GM21723 (cell line): ENCODE measurements around the gene MPP2.
"Not testable (repeated sequence)": the region's sequence is repeated elsewhere in the genome, so short reads cannot be mapped to it uniquely, and the experiment has no call there.

Source experiments
- ATAC-seq: cut with Tn5 transposase; IDR thresholded peaks from one replicate; pipeline ENCODE4 v1.9.1; 2021; ENCODE audit warnings: mild to moderate bottlenecking, moderate library complexity; ENCODE audit not compliant: unreplicated experiment

Gene MPP2

DNA sequence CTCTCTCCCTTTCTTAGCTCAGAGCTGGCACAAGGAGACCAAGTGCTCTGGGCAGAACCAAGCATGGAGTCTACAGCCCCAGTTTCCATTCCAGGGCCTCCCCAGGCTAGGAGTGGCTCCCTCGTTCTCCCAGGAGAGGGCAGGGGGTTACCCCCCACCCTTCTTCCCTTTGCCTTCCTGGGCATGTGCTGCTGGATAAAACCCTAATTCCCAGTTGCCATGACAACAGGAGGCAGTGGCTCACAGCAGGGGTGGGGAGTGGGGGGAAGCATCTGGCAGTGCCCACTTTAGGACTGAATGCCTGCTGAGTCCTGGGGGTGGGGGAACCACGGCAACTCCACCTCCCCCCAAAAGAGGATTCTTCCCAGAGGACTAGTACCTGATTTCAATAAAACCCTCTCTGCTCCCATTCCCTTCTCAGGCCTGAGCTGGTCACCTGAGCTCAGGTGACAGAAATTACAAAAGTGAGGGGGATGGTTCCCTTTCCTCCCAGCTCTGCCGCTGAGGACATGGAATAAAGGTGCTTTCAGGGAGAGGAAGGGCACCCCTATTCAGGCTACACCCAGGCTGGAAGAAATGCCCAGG, 1.8 kb downstream of the MPP2 start:
- no peak for ATAC-seq

DNA sequence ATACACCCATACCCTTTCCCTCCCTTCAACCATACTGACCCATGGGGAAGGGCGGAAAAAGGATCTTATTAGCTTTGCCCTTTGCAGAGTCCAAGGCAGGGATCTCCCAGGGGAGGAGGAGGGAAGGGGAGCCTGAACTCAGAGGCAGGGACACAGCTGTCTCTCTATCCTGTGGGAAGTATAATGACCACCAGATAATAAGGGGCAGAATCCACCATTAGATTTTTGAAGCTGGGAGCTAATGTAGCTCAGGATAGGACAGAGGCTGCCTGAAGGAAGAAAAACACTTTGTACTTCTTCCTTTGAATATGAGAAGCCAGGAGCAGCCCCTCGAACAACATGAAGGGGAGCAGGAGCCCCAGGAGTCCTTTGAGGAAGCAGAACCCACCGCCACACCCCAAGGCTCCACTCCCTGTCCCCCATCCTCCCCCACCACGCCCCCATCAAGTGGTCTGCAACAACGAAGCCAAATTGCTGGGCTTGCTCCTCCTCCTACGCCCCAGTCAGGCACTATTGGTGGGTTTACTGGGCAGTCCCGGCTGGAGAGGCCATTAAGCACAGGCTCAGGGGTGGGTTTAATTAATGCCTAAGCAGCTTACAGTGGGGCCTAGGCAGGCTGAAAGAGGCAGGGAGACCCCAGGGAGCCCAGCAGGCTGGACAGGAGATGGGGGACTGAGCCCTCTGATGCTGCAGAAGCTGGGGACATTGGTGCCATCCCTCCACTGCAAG, 5.3 kb downstream of the MPP2 start:
- no peak for ATAC-seq

DNA sequence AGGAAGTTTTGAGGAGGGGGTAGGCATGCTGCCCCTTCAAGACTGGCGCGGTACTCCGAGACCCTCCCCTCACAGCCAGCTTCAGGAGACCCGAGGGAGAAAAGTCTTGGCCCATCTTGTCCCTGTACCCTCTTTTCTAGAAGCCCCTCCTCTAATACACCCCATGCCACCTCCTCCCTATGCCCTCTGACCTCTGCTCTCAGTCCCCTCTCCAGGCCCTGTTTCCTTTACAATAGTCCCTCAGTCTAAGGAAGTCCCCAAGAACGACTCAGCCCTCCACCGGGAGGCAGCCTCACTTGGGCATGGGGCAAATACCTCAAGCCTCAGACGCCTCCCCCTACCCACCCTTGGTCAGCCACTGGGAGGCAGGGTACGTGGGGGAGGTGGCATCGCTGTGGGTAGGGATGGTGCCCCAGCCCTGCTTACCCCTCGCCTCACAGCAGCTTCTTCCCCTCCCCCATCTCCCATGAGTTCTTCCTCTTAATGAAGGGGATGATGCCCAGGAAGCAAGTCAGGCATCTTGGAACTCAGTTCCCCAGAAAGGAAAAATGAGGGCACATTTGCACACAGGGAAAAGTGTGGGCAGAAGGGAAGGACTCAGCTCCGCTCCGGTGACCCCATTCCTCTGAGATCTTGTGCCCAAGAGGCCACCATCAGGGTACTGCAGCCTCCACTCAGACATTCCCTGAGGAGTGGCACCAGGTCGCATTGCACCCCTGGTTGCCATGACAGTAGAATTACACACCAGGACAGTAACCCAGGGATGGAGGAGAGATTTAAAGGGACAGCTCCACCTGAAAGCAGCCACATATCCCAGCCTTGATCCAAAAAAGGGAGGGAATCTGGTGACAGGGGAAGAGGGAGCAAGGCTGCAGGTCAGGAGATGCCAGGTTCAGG, 6.2 kb downstream of the MPP2 start:
- no peak for ATAC-seq

DNA sequence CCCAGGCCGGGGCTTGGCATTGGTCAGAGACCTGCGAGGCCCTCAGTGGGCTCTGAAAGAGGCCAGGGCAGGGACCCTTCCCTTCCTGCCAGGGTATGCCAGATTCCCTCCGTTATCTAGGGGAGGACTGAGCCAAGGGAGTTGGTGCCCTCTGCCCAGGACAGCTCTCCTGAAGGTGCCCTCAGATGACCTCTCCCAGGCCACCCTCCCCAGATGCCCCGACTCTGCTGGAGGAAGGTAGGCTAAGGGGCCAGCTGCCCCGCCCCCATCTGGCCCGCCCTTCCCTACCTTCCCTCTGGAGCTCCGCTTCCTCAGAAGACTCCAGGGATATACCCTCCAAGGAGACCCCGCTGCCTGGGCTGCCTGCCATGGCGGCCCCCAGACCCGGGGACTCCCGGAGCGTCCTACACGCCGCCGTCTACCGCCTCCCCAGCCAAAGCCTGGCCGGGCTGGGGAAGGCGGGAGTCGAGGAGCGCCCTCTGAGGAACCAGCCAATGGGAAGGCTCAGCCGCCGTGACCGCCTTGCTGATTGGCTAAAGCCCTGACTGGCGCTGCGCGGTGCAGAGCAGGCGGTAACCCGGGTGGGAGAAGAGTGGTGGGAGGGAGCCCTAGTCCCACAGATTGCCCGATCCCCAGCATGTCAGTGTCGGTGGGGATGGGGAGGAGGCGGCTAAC, 7.0 kb downstream of the MPP2 start:
- no peak for ATAC-seq

DNA sequence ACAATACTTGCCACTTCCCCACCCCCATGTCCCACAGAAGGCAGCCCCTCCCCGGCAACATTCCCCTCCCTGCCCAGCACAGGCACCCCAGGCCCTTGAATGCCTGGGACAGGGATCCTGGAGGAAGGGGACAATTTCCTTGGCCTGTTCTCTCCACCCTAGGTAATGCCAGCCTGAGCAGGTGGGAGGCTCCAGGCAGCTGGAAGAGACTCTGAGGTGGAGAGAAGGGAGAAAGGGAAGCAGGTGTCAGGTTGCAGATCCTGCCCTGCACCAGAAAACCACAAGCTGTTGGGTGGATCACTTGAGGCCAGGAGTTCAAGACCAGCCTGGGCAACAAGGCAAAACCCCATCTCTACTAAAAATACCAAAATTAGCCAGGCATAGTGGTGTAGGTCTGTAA, 8.9 kb downstream of the MPP2 start:
- no peak for ATAC-seq

DNA sequence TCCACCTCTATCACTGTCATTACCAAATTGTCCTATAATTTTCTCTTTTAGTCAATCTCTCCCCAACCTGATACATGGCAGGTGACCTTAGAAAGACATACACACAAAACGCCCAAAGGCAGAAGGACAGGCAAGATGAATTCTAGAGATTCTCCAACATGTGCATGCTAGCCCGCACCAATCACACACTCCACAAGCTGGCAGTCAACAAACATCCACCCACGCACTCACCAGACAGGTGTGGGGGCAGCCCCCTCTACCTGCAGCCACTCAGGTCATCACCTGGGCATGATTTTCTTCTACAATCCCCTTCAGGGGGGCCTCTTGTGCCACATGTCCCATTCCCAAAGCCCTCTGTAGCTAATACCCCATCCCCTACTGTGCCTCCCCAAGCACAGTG, 9.5 kb downstream of the MPP2 start:
- ATAC-seq = no peak

DNA sequence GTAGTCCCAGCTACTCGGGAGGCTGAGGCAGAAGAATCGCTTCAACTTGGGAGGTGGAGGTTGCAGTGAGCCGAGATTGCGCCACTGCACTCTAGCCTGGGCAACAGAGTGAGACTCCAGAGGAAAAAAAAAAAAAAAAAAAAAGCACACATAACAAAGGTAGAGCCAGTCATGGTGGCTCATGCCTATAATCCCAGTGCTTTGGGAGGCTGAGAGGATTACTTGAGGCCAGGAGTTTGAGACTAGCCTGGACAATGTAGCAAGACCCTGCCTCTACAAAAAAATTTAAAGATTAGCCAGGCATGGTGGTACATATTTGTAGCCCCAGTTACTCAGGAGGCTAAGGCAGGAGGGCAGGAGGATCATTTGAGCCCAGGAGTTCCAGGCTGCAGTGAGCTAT, 12.8 kb downstream of the MPP2 start:
- not testable (repeated sequence) for ATAC-seq

DNA sequence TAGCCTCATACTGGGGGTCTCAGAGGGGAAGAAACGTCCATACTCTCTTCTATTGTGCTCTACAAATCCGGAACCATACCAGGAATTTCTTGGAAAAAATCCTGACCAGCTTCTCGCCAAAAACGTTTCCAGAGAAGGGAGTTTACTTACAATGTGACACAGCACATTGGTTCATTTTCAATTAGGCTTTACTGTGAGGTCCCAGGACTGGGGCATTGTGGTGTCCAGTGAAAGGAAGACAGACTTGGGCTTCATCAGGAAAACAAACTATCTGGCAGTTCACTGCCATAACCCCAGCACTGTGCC, 14.7 kb downstream of the MPP2 start:
- ATAC-seq = no peak

DNA sequence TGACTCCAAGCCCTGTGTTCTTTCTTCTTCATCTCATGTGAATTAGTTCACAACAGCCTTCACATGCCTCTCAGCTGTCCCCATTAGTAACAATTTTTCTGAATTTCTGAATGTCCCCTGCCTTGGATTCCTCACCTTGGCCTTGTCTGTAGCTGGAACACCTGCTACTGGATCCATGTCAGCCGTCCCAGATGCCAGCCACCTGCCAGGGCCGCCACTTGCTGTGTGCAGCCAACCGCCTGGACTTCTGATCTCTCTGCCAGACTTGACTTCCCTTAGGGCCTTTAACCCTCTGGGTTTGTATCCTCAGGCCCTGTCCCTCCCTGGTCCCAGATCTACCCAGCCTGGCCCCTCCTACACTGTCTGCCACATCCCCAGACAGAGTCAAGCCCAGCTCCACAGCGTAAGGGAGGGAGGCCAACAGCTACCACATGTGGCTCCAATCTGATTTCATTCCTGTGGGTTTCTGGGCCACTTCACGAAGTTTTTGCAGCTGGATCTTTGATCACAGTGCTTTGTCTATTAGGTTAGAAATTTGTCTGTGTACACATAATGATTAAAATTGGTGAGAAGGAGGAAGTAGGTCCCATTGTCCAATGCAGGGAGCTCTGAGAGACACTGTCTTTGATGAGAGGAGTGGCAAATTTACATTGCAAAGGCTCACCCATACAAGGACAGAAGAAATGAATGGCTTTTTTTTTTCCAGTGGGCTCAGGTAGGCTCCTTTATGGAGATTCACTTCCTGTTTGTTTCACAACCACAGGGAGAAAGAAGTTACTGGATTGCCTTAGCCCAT, 15.3 kb downstream of the MPP2 start:
- no peak for ATAC-seq

DNA sequence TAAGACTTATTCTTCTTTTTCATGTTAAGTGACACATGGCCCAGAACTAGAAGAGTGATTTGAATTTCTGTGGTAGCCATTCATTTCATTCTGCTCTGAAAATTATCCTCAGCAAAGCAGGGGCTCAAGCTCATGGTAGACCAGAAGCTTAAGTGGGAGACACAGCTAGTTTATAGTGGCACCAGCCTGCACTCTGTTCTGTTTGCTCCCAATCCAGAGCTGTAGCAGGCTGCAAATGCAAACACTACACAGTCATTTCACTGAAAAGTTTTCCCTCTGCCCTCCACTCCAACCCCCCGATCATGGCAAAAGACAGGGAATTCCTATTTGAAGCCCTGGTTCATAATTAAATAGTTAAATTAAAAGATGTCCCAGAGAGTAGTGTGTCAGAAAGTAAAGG, 17.1 kb downstream of the MPP2 start:
- no peak for ATAC-seq

DNA sequence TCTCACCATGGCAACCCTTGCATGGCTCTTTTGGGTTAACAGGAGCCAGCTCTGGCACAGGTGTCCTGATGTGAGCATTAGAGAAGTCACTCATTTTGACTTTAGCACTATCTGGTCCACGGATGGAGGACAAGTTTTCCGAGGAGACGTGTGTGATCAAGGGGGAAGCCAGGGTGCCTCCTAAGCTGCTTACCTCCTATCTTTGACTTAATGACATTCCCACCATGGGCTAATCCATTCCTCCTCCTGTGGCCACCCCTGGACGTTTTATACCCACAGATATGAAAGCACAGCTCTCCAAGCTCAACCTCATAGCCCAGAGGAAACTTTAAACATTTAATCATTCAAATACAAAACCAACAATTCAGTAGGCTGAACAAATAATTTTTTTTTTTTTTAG, 18.8 kb downstream of the MPP2 start:
- ATAC-seq = no peak

DNA sequence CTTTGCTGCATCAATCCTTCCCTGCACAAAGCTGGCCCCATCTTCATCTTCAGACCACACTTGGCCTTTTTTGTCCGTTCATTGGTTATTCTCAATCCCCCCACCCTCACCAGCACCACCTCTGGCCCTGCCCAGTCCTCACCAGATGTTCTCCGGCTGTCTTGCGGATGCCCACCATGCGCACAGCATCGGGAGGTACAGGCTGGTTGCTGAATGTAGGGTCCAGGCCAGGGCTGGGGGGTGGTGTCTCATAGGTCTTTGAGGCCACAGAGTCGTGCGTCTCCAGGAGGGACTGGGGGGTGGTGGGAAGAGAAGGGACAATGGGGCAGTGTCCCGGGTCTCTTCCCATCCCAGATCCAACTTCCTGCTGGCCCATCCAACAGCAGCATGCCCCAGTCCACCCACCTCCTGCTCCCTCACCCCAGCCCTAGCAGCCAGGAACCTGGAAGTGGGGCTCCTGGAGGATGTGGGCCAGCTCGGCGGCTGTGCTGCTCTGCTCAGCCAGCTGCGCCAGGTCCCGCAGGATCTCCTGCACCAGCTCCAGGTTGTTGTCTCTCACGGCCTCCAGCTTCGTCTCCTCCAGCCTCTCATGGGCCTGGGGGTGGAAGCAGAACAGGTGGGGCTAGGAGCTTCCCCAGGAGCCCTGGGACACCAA, 24.4 kb downstream of the MPP2 start:
- no peak for ATAC-seq

DNA sequence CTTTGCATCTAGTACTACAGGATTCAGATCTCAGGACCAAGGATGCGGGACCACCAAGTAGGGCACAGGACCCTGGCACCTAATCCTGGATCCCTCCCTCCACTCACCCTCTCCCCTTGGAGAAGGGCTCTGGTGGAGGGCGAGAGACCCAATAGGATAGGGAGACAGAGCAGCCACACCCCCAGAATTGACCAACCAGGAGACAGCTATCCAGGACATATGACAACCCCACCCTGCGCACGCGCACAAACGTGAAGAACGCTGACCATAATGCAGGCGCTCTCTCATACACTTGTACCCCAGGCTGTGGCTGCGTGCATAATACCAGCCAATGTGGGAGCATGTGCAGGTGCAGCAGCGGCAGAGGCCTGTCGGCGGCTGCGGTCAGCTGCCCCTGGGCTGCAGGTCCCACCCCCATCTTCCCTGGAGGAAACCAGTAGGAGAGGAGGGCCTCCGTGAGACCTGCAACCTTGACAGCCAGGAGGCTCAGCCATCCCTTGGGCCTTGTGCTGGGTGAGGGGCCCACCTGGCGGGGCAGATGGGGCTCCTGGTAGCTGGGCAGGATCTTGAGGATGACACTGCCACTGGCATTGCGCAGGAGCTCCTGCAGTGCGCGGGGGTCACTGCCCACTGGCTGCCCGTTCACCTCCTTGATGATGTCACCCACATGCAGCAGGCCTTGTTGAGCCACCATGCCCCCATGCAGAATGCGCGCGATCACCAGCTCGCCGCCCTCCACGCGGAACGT, 25.4 kb downstream of the MPP2 start:
- no peak for ATAC-seq

DNA sequence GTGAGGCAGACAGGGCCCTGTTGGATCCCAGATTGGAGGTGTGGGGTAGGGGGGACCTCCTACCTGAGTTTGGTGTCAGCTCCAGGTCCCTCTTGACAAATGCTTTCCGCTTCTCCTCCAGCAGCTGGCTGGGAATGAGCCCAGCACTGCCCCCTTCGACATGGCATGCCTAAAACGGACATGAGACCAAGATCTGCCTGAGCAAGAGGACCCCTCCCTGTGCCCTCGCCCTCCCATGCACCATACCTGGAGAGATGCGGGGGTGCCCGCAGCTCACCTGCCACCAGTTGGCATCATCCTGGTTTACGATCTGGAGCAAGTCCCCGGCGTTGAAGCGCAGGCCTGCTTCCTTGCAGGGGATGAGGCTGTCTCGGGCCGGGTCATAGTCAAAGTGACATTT, 26.2 kb downstream of the MPP2 start:
- ATAC-seq = no peak

DNA sequence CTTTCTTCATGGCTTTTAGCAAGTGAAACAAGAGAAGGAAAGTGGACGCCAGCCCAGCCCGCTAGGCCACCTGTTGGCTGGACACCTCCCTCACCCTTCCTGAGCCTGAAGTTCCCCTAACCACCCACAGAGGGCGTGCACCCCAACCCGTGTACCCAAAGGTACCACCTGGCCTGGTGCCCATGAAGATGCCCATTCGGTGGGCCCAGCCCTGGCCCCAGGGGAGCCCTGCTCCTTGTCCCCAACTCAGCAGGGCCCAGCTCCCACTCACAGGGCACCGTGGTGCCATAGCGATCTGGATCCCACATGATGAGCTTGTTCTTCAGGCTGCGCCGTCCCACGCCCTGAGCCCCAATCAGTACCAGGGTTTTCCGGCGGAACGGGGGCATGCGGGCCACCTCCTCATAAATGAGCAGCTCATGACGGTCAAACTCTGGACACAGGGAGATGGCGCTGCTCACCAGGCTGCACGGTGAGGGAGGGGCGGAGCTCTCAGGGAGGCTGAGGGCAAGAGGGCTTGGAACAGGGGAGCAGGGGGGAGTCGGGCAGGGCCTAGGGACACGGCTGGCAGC, 26.8 kb downstream of the MPP2 start:
- ATAC-seq = no peak

DNA sequence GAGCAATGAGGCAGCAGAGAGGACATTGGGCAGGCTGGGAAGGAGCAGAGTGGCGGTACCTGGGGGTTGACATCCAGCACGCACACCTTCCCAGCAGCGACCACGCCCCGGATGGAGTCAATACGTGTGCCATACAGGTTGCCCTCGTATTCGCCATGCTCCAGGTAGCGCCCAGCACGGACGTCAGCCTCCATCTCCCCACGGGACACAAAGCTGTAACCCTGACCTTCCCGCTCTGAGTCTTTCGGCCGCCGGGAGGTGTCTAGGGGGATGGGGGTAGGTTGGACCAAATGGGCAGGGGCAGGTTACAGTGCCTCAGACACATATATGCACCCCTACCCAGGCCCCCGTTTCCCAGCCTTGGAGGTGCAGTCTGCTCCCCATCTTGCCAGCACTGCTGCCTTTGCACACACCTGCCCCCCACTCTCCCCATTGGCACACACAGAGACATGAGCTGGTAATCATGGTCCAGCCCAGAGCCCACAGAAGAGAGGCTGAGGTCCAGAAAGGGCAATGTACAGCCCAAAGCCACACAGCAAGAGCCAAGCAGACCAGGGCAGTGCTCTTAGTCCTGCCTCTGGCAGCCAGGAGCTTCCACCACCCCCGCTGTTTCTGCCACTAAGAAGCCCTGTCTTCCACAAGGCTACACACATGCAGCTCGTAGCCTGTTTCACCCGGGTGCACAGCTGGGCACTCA, 27.5 kb downstream of the MPP2 start:
- no peak for ATAC-seq

DNA sequence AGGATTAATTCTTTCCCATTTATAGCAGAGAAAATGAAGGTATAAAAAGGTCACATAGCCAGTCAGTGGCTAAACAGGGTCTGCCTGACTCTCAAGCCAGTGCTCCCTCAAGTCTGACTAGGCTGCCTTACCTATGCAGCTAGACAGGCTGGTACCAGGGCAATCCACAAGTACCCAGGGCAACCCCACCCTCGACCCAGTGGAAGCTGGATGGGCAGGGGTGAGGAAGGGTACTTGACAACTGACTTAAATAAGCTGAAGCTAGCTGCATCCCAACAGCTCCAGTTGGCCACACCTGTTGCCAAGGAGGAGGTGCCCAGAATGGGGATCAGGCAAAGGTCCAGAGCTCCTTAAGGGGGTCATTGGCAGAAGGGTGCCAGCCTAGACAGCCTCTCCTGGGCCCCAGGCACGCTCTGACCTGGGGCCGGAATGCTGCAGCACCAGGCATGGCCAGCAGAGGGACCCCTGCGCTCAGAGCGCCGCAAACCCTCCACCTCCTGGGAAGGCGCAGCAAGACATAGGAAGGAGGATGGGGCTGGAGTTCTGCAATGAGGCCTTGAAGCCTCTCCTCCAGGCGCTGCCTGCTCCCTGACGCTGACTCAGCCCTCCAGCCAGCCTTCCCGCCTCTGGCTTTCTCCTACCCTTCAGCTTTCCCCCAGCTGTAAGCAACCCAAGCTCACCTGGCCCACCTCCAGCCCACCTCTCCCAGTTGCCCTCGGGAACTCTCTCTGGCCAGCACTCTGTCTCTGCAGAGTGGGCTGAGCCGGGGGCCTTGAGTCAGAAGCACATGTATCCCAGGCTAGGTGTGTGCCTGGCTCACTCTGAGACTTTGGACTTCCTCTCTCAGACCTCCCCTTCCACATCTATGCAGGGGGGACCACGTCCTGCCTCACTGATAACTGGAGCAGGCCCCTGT, 28.8 kb downstream of the MPP2 start:
- no peak for ATAC-seq
